Ishikawa (cell line): Measurements from ENCODE around the gene COL23A1.

Source experiments
- CREB1 ChIP-seq: IDR thresholded peaks from 2 replicates; pipeline ENCODE4 v1.6.1; 2012; ENCODE audit warnings: low read depth
- MAX ChIP-seq: IDR thresholded peaks from 2 replicates; pipeline ENCODE4 v1.6.1; 2012
- RAD21 ChIP-seq: IDR thresholded peaks from 2 replicates; pipeline ENCODE4 v1.6.1; 2012; ENCODE audit warnings: low read depth
- TAF1 ChIP-seq: IDR thresholded peaks from 2 replicates; pipeline ENCODE4 v1.6.1; 2012; ENCODE audit warnings: low read depth, mild to moderate bottlenecking

- no peak for TF ChIP-seq CREB1
- TF ChIP-seq TAF1: no peak
- no peak for TF ChIP-seq MAX
- no peak for TF ChIP-seq RAD21
Observed at GRCh38 chr5:178595150-178595549, 5.0 kb upstream of the COL23A1 start.
